ENCODE data around the gene CLEC2D.
A peak's percentile ranks its signal among the peaks of the same experiment; 100 is the strongest.
"Not testable (repeated sequence)": the region's sequence is repeated elsewhere in the genome, so short reads cannot be mapped to it uniquely, and the experiment has no call there.

GRCh38 chr12:9695150-9695549 lies 25.6 kb downstream of the CLEC2D start:
- TF ChIP-seq EZH2phosphoT487 (IDR thresholded peaks at IDR 0.05; ENCODE audit: borderline replicate concordance, low read depth, low read length), result not testable (repeated sequence)
- TF ChIP-seq CTCF (conservative IDR thresholded peaks at IDR 0.05; ENCODE audit: low read length), result peak; percentile 51

Data from OCI-LY7 (cell line).